Muscle of back (tissue), 11 donors: ENCODE measurements around the gene NOP10. TPM values are rescaled to one million over a fixed set of nuclear protein-coding genes. Genes with fewer than 3 reads are reported as not detected.
A peak's percentile ranks its signal among the peaks of the same experiment; 100 is the strongest.
"Not testable (repeated sequence)": the region's sequence is repeated elsewhere in the genome, so short reads cannot be mapped to it uniquely, and the experiment has no call there.

Experiments used
- DNase-seq, 3 donors: peaks; one replicate each; pipeline versions ENCODE4 v3.0.0 to v3.0.0-alpha.2; 2013
- polyA plus RNA-seq, 10 donors: library from polyadenylated mRNA; unstranded; fragments of 120-200 nt; gene quantifications; one replicate each; pipeline ENCODE4 v1.2.1, GENCODE V29; 2013; ENCODE audit not compliant: insufficient read length in 10 of 10

Gene NOP10
- polyA plus RNA-seq, 10 donors = 85.2 to 113 (median 101) TPM

DNA sequence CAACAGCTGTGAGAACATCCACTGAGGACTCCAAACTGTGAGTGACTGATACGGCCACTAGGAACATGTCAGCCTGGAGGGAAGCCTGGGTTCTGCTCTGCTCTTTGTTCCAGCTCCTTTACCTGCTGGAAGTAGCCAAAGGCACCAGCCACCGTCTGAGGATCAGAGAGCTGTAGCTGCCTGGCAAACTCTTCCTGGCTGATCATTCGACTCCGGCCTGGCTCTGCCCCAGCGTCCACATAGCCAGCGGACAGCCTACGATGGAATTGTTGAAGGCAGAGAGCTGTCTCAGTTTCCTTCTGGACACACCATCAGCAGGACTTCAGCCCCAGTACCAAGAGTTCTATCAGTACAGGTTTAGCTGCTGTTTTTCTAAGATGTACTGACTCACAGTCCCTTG, 18.3 kb upstream of the NOP10 start:
- DNase-seq = no peak

DNA sequence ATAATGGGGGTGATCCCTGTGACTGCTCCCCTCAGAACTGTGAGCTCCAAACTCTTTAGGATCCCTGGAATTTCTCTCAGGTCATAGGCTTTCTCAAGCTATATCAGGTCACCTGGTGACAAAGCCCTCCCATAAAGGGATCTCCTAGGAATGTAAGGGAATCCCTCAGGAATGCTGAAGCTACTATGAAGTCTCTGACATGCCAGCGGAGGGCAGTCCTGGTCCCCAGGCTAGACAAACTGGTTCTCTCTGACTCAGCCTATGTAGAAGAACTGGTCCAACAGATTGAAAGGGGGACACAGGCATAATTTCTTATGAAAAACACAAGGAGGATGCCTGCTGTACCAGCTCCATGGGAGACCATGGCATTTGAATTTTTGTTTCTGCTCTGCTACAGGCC, 17.4 kb upstream of the NOP10 start:
- no peak for DNase-seq

DNA sequence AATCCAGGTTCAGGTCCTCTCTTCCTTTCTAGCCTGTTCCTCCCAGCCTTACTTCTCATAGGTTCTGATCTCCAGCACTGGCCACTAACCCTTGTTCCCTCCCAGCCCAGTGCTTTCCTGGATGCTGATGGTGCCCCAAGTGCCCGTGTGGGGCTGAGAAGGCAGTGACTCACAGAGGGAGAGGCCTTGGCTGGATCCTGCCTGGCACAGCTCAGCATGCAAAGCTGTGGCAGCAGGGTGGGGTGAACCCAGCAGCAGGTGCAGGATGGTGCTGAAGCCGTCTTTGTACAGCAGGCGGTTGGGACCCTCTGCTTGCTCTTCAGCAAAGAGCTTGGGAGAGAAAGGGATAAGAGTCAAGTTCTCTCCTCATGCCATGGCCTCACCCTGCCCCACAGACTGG, 16.5 kb upstream of the NOP10 start:
- DNase-seq = no peak

DNA sequence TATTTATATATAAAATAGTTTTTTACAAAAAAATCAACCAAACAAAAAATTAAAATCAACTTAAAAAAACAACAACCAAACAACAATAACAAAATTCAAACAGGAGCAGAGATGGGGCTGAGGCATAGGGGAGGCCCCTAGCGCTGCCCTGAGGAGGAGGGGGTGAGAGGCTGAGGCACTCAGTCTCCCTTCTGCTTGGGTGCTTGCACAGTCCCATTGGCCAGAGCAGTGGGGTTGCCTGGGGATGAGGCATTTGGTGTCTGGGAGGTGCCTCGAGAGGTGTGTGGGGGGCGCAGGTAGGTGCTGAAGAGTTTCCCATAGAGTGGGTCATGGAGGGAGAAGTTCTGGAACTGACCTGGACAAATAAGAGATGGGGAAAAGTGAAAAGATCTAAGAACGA, 16.0 kb upstream of the NOP10 start:
- no peak for DNase-seq

DNA sequence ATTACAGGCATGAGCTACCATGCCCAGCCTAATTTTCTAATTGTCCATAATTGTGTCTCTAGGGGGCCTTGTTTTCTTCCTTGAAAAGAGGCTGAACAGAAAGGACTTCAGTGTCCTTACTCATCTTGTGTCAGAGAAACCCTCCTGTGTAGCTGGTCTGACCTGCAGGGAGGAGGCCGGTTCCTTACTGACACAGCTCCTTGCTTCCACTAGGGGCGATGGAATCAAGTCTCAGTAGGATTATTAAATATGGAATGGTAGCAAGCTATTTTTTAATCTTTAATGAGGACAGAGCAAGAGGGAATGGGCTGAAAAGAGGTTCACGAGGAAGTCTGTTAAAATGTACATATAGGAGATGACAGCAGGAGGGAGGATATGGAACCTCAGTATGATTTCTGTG, 15.4 kb upstream of the NOP10 start:
- DNase-seq = no peak

DNA sequence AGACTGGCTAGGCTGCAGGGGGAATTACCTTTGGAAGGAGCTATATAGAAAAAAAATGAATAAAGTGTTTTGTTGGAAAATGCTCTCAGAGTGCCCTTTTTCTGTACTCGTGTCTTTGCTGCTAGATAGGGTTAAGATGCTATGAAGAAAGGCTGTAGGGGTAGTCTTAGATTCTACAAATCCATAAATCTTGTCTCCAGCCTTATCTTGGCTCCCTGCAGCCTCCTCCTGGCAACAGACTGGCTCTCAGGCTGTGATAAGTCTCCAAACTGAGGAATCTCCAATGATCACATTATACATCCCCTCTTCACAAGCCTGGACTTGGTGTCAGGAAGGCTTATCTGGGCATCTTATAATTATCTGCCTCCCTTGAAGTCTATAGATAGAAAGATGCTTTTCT, 14.7 kb upstream of the NOP10 start:
- no peak for DNase-seq

DNA sequence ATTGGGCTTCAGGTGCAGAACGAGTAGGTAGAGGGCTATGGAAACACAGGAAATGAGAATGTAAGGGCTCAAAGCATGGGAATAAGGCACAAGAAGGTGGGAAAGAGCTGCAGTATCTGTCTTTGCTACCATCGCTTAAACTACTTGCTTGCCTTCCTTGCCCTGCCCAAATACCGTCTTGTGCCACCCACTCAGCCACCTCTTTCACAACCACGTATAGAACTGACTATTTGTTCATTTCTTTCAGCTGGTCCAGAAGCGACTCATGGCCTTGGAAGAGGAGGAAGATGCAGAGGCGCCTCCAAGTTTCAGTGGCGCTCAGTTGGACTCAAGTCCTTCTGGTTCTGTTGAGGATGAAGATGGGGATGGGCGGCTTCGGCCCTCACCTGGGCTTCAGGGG, 12.3 kb upstream of the NOP10 start:
- no peak for DNase-seq

DNA sequence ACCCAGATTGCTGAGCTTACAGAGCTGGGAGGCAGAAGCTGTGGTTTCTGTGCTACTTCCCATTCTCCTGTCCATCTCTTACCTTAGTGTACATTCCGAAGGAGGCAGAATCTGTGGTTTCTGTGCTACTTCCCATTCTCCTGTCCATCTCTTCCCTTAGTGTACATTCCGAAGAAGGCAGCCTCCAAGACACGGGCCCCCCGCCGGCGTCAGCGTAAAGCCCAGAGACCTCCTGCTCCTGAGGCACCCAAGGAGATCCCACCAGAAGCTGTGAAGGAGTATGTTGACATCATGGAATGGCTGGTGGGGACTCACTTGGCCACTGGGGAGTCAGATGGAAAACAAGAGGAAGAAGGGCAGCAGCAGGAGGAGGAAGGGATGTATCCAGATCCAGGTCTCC, 11.3 kb upstream of the NOP10 start:
- no peak for DNase-seq

DNA sequence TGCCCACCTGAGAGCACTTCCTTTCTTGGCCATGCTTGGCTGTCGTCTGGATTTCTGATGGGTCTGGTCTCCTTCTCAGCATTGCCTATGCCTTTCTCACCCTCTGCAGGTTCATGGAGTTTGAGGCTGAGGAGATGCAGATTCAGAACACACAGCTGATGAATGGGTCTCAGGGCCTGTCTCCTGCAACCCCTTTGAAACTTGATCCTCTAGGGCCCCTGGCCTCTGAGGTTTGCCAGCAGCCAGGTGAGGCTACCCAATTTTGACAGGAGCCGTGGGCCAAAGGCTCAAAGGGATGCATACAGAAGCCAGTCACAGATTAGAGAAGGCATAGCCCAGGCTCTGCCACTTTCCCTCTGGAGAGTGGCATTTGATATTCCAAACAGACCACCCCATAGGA, 10.7 kb upstream of the NOP10 start:
- DNase-seq = no peak

DNA sequence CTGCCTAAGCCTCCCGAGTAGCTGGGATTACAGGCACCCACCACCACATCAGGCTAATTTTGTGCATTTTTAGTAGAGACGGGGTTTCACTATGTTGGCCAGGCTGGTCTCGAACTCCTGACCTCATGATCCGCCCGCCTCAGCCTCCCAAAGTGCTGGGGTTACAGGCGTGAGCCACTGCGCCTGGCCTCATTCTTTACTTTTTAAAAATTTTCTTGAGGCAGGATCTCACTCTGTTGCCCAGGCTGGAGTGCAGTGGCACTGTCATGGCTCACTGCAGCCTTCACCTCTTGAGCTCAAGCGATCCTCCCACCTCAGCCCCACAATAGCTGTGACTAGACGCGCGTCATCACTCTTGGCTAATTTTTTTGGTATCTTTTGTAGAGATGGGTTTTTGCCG, 10.1 kb upstream of the NOP10 start:
- not testable (repeated sequence) for DNase-seq

DNA sequence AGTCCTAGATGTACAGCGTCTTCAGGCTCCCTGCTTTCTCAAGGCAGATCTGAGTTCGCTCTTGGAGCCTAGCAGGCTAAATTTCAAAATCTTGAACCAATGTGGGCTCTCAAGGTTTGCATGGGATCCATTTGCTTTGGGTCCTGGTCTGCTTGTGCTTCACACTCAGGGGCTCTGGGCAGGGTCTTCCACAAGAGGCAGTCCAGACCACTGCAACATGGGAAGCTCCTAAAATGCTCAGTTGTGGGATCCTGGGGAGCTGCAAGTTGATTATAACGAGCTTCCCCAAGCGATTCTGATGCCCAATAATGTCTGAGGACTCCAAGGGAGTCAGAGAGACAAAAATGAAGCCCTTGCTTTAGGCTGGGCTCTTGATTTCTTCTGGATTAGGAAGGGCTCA, 6.8 kb upstream of the NOP10 start:
- DNase-seq = no peak

DNA sequence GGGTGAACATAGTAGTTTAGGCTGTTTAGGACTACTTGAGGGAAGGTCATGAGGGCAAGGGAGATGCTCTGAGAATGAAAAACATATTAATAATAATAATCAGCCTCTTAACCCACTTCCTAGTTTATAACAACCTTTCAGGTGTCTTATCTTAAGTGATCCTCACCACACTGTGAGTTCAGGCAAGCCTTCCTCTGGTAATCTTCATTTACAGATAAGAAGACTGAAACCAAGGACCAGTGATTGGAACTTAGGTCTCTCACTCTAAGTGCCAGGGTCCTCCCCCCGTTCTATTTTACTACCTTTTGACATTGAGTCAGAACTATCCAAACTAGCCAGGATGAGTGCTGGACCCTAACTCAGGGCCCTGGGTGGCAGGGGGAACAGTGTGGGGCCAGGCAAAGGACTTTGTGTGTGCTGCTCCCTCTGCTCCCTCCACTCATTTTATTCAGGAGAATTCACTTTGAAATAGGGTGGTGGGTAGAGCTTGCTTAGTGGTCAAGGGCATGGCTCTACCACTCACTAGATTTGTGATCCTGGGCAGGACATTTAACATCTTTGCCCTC, 5.9 kb upstream of the NOP10 start:
- DNase-seq = no peak

DNA sequence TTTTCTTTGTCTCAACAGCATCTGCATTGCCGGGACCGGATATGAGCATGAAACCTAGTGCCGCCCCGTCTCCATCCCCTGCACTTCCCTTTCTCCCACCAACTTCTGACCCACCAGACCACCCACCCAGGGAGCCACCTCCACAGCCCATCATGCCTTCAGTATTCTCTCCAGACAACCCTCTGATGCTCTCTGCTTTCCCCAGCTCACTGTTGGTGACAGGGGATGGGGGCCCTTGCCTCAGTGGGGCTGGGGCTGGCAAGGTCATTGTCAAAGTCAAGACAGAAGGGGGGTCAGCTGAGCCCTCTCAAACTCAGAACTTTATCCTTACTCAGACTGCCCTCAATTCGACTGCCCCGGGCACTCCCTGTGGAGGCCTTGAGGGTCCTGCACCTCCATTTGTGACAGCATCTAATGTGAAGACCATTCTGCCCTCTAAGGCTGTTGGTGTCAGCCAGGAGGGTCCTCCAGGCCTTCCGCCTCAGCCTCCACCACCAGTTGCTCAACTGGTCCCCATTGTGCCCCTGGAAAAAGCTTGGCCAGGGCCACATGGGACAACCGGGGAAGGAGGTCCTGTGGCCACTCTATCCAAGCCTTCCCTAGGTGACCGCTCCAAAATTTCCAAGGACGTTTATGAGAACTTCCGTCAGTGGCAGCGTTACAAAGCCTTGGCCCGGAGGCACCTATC, 5.2 kb upstream of the NOP10 start:
- DNase-seq = no peak

DNA sequence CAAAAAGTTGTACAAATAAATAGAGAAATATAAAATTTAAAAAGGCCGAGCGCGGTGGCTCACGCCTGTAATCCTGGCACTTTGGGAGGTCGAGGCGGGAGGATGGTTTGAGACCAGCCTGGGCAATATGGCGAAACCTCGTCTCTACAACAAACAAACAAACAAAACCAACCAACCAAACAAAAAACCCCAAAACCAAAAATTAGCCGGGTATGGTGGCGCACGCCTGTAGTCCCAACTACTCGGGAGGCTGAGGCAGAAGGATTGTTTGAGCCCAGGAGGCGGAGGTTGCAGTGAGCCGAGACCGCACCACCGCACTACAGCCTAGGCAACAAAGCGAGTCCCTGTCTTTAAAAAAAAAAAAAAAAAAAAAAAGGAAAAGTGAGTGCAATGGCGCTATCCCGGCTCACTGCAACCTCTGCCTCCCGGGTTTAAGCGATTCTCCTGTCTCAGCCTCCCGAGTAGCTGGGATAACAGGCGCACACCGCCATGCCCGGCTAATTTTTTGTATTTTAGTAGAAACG, 661 bp downstream of the NOP10 start:
- not testable (repeated sequence) for DNase-seq

DNA sequence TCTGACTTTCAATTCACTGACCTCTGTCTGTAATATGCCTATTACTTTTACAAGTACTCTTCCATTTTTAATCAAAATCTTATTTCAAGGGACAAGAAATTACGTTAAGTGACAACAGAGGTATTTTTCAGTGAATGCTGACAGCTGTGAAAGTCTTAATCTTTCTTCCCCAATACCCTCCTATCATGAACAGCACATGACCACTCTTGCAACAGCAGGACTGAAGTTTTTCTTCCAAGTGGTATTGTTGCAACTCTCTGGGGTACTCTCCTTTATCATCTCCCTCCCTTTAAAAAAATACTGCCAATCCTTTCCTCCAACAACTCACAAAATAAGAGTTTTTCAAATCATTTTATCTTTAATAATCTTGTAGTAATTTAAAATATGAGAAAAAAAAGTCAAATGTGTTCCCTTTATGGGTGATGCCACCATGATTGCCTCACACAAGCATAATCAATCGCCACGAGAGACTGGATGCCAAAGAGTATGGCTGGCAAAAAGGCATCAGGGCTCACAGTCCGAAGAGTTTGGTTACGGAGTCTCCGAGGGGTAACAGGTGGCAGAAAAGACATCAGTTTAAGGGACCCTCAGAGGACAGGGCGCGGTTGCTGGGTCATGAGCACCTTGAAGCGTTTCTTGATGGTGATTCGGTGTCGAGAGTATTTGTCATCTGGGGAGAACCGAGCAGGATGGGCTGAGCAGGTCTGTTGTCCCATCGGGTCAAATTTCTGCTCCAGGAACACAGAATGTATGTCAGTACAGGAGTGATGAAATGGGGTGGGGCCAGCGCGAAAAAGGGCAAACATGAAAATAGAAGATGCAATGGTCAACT, 1.3 kb downstream of the NOP10 start:
- DNase-seq = no peak

DNA sequence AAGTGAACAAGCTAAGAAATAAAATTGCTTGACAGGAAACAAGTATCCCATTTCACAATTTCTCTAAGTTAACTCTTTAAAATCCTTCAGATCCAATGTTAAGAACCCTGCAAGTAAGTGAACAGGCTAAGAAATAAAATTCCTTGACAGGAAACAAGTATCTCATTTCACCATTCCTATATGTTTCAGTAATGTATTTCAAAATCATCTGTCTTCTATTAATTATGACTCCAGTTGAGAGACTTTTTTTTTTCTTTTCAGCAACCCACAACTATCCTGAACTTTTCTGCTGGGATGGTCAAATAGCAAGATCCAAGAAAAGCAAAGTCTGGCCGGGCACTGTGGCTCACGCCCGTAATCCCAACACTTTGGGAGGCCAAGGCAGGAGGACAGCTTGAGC, 3.0 kb downstream of the NOP10 start:
- DNase-seq = no peak

DNA sequence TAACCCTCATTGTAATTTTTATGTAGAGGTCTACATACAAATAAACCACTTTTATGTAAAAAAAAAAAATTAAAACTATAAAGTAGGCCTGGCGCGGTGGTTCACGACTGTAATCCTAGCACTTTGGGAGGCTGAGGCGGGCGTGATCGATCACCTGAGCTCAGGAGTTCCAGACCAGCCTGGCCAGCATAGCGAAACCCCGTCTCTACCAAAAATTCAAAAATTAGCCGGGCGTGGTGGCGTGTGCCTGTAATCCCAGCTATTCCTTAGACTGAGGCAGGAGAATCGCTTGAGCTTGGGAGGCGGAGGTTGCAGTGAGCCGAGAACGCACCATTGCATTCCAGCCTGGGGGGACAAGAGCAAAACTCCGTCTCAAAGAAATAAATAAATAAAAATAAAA, 4.6 kb downstream of the NOP10 start:
- no peak for DNase-seq

DNA sequence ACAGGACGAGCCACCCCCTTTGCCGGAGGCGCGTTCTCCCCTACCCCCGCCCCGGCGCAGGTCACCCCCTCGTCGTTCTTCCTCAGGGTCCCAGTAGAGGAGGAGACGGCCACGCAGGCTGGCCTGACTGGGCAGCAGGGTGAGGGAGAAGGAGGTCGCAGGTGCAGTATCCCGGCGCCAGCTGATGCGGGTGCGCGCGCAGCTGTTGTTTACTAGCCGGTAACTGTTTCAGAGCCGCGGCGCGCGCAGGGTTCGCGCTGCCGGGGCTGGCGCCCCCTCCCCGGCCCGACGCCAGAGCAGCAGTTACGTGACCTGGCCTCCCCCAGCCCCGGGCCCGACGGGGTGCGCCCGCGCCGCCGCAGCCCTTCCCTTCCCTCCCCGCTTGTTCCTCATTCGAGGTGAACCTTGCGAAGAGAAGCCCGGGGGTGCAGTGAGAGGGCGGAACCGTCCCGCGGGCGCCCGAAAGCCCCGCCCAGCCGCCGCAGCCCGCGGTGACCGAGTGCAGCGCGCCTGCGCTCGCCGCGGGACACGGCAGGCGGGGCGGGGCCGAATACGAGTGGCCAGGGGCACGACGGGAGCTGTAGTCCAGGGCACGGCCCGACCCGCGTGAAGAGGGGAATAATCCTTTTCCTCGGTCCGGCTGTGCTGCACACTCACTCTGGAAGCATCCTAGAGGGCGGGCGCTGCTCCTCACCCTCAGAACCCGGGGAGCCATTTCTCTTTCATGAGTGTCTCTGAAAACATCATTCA, 5.2 kb downstream of the NOP10 start, which contains the start of gene SLC12A6:
Gene SLC12A6, minus strand, starts transcription at position 225 of the 750 bp plus-strand sequence. CDS start 1,101 bp downstream, outside the sequence.
- peak; percentile 91 to 97 (median 92) for DNase-seq

DNA sequence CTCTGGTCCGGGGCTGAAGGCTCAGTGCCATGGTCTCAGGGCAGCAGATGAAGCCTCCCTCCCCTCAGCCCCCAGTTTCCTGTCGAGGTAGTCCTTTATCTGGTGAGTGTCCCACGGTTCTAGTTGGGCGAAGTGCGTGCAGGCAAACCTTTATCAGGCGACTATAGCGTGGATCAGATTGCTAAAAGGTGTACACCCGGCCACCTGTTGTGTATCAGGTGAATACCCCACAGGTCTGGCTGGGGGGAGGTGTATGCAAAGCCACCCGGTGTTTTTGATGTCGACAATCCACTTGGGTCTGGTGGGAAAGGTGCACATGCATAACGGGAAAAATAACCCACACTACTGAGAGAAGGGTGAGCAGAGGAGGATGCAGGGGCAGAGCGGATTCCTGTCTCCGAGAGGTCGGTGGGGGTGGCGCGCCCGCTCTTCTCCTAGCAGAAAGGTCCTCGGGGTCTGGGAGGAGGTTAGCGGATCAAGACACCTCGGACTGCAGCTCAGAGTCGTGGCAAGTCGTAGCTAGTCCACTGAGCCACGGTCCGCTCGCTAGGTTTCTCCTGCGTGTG, 5.9 kb downstream of the NOP10 start:
- DNase-seq = peak in 1 of 3 donors; percentile 15

DNA sequence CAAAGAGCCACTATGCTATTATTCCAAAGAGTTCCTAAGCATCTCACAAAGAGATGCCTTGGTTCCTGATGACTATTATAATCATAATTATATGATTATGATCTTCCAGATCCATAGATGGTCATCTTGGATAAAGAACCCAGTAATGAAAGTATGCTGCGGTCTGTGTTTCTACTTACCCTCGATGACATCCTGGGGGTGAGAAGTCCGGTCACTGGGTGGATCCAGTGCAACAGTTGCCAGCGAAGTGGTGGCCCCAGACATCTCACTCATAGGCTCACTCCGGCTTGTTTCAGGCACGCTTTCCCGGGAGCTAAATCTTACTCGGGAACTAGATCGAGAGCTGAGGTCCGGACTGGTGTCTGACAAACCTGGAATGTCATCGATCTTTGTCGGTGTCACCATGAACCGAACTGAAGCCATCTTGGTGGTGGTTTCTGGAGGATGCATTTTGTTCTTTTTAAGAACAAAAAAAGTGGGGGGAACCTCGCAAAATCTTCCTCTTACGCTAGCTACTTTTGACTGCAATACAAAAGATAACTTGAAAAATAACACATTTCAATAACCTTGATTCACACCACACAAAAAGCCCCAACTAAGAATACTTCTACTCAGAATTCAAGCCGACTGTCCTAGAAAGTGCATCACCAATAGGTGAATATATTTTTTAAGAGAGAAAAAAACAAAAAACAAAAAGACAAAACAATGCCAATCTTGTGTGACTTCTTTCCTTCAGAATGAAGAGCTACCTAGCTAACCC, 6.5 kb downstream of the NOP10 start:
- no peak for DNase-seq
